Adrenal gland (tissue), 12 donors: Measurements from ENCODE around the gene SMARCD2. TPM values are rescaled to one million over a fixed set of nuclear protein-coding genes. Genes with fewer than 3 reads are reported as not detected.

ENCODE experiments used
- DNase-seq, 7 donors: peaks; one replicate each; pipeline ENCODE4 v3.0.0-alpha.2; 2019 to 2020
- H3K27ac ChIP-seq, 5 donors: fragments of 200-600 bp; sonication (generic) in 4 of 5; 1 replicate in 3 of 5; 2 replicates in 2 of 5; pipeline versions ENCODE4 v1.5.1 to v1.8.0; 2016 to 2020; ENCODE audit warnings: mild to moderate bottlenecking in 1 of 5
- H3K27me3 ChIP-seq: fragments of 200-600 bp; 2 replicates; pipeline ENCODE4 v1.8.0; 2021
- H3K36me3 ChIP-seq, 2 donors: fragments of 200-600 bp; replicated peaks in 1 of 2; 1 replicate in 1 of 2; 2 replicates in 1 of 2; pipeline versions ENCODE4 v1.5.1 to v1.8.0; 2018 to 2022
- H3K4me1 ChIP-seq, 2 donors: fragments of 200-600 bp; replicated peaks in 1 of 2; 1 replicate in 1 of 2; 2 replicates in 1 of 2; pipeline versions ENCODE4 v1.5.1 to v1.8.0; 2018 to 2021
- H3K4me3 ChIP-seq, 4 donors: fragments of 200-600 bp; sonication (generic) in 3 of 4; one replicate each; pipeline ENCODE4 v1.5.1; 2016 to 2018
- H3K9me3 ChIP-seq, 3 donors: fragments of 200-600 bp; sonication (generic) in 1 of 3; replicated peaks in 1 of 3; 1 replicate in 2 of 3; 2 replicates in 1 of 3; pipeline versions ENCODE4 v1.5.1 to v1.8.0; 2016 to 2021
- CTCF ChIP-seq, 6 experiments: fragments of 450-650 bp in 4 of 6; fragments of 200-600 bp in 2 of 6; sonication (generic) in 1 of 6; IDR thresholded peaks; 1 replicate in 5 of 6; 2 replicates in 1 of 6; pipeline versions ENCODE4 v1.5.1 to v1.8.0; 2016 to 2021; ENCODE audit warnings: antibody characterized with exemption in 6 of 6, mild to moderate bottlenecking in 2 of 6, moderate library complexity in 1 of 6
- POLR2A ChIP-seq, 2 donors: fragments of 450-650 bp; IDR thresholded peaks; one replicate each; pipeline ENCODE4 v1.6.1; 2017; ENCODE audit warnings: antibody characterized with exemption in 2 of 2, mild to moderate bottlenecking in 2 of 2, moderate library complexity in 1 of 2
- WGBS, 4 donors: extraction: QIAGEN DNeasy Blood & Tissue Kit in 2 of 4; methylation state at CpG; one replicate each; pipeline versions ENCODE4 v1.1.5 to v1.1.7; 2013 to 2017; 5-methylcytosine and 5-hydroxymethylcytosine counted together
- intact Hi-C, 2 donors: fragments of 100-400 bp; cut with DNase I; formaldehyde crosslinking; loops; one replicate each; pipeline versions ENCODE4 v1.14.1 to v1.15.0; 2022 to 2023
- polyA plus RNA-seq, 3 donors: library from polyadenylated mRNA; stranded (reverse); fragments of 200-250 nt in 2 of 3; fragments of 350-450 nt in 1 of 3; fragmentation: Illumina TruSeq in 1 of 3; extraction: RNeasy Lipid Tissue Mini Kit (QIAGEN cat#74804) in 1 of 3; gene quantifications; one replicate each; pipeline ENCODE4 v1.2.3, GENCODE V29; 2013 to 2014
- total RNA-seq, 9 donors: library from RNA; depleted of rRNA in 4 of 9; stranded (reverse); fragments of >200 nt in 4 of 9; fragments of 120-200 nt in 1 of 9; fragmentation: NEBNext Ultra II Directional in 1 of 9; extraction: Animal tissue kit (Norgen Biotek cat#: 25700) in 1 of 9; gene quantifications; one replicate each; pipeline versions ENCODE4 v1.1.0 to v1.2.4, GENCODE V29; 2013 to 2023
- donor health status: healthy with polysubstance abuse.
- donor health status: Bipolar disorder and iron deficiency.
- donor health status: DM: yes; HTN: yes; CAD: no.
- donor health status: DM: no; HTN: no; CAD: no.
- donor health status: DM: no; HTN: no; CAD: no.
- donor health status: DM: yes; HTN: yes; CAD: no.

SMARCD2 gene
- total and polyA plus RNA-seq, 12 donors = 41.9 to 185 (median 80.0) TPM

GRCh38 chr17:63828936-63829335, 13.5 kb downstream of the SMARCD2 start:
- H3K36me3 ChIP-seq = peaks cover 0 to 70% of the 10 kb centered on the region in 2 donors
- intact Hi-C loops = no loop called here

GRCh38 chr17:63827801-63828221, 14.7 kb downstream of the SMARCD2 start:
- intact Hi-C loops = no loop called here
- Histone ChIP-seq H3K4me3 (peak overlapping the region; percentile 63 to 99 (median 74)), H3K27me3 (no peaks in the 10 kb centered on the region), H3K4me1 (peaks cover 8 to 29% of the 10 kb centered on the region in 2 donors), H3K27ac (peak overlapping the region; percentile 67 to 98 (median 89)), H3K36me3 (peaks cover 0 to 70% of the 10 kb centered on the region in 2 donors), H3K9me3 (no peaks in the 10 kb centered on the region)
- no peak for TF ChIP-seq POLR2A (IDR thresholded peaks at IDR 0.05)
- TF ChIP-seq CTCF (IDR thresholded peaks at IDR 0.05) = no peak
- 1% methylated on average over 14 to 19 of the region's 19 CpGs for WGBS, 4 donors
- DNase-seq = peak in 2 of 7 donors; percentile 16 to 30

More at GRCh38 chr17:63828936-63829335, 13.5 kb downstream of the SMARCD2 start:
- no peak for DNase-seq
- 88 to 96% (median 91%) methylated on average over 3 of the region's 3 CpGs for WGBS, 4 donors
- H3K9me3 ChIP-seq = no peaks in the 10 kb centered on the region
- no peak overlapping the region for H3K27ac ChIP-seq
- peaks cover 8 to 29% of the 10 kb centered on the region in 2 donors for H3K4me1 ChIP-seq
- H3K4me3 ChIP-seq = peak overlapping the region in 1 of 4 donors; percentile 63
- TF ChIP-seq POLR2A (IDR thresholded peaks at IDR 0.05) (no peak), CTCF (IDR thresholded peaks at IDR 0.05) (no peak)
- H3K27me3 ChIP-seq = no peaks in the 10 kb centered on the region

GRCh38 chr17:63827002-63827800, 15.3 kb downstream of the SMARCD2 start, which contains the start of the genes FTSJ3 and PSMC5:
Gene FTSJ3, minus strand, starts transcription at chr17:63827663. Its CDS starts 761 bp downstream, at chr17:63826902.
Gene PSMC5, plus strand, starts transcription at chr17:63827431. Its CDS starts 60 bp downstream, at chr17:63827491.
- H3K36me3 ChIP-seq = peaks cover 0 to 70% of the 10 kb centered on the region in 2 donors
- DNase-seq = peak; percentile 92 to 97 (median 97)
- TF ChIP-seq POLR2A (IDR thresholded peaks at IDR 0.05) = peak; percentile 63 to 77
- TF ChIP-seq CTCF (IDR thresholded peaks at IDR 0.05) = peak in 5 of 6 experiments; percentile 18 to 61 (median 44)
- H3K4me1 ChIP-seq = peaks cover 8 to 29% of the 10 kb centered on the region in 2 donors
- intact Hi-C loops = no loop called here
- peak within 1 kb of the TSS; percentile 63 to 99 (median 74) for H3K4me3 ChIP-seq
- 0 to 1% (median 0%) methylated on average over 35 to 58 of the region's 58 CpGs for WGBS, 4 donors
- H3K27me3 ChIP-seq = no peaks in the 10 kb centered on the region
- H3K9me3 ChIP-seq = no peaks in the 10 kb centered on the region
- H3K27ac ChIP-seq = peak within 1 kb of the TSS; percentile 67 to 98 (median 89)

- peaks cover 8 to 29% of the 10 kb centered on the region in 2 donors for H3K4me1 ChIP-seq
- intact Hi-C loops = no loop called here
- WGBS, 4 donors = 0 to 2% (median 1%) methylated on average over 23 to 31 of the region's 31 CpGs
- peak in 5 of 7 donors; percentile 26 to 58 (median 49) for DNase-seq
- H3K36me3 ChIP-seq = peaks cover 0 to 70% of the 10 kb centered on the region in 2 donors
- no peaks in the 10 kb centered on the region for H3K9me3 ChIP-seq
- H3K27ac ChIP-seq = peak overlapping the region in 4 of 5 donors; percentile 89 to 98 (median 92)
- peak overlapping the region; percentile 44 to 80 (median 66) for H3K4me3 ChIP-seq
- TF ChIP-seq CTCF (IDR thresholded peaks at IDR 0.05) (no peak), POLR2A (IDR thresholded peaks at IDR 0.05) (no peak)
- no peaks in the 10 kb centered on the region for H3K27me3 ChIP-seq
These were observed 15.9 kb downstream of the SMARCD2 start for GRCh38 chr17:63826468-63827001.
